GM18907 (cell line): Measurements from ENCODE around the gene DRC7.
"Not testable (repeated sequence)": the region's sequence is repeated elsewhere in the genome, so short reads cannot be mapped to it uniquely, and the experiment has no call there.

Experiments
- ATAC-seq: cut with Tn5 transposase; IDR thresholded peaks from one replicate; pipeline ENCODE4 v1.9.1; 2021; ENCODE audit warnings: mild to moderate bottlenecking, moderate library complexity; ENCODE audit not compliant: unreplicated experiment

Gene DRC7

DNA sequence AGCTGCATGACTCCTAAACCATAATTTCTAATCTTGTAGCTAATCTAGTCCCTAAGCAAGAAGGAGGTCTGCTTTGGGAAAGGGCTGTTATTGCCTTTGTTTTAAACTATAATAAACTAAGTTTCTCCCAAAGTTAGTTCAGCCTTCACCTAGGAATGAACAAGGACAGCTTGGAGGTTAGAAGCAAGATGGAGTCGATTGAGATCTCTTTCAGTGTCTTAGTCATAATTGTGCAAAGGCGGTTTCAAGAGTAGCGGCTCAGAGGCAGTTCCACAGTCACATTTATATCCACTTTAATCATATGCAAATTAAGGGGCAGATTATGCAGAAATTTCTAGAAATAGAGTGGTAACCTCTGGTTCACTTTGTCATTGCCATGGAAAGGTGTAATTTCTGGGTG lies 17.4 kb downstream of the DRC7 start:
- no peak for ATAC-seq

DNA sequence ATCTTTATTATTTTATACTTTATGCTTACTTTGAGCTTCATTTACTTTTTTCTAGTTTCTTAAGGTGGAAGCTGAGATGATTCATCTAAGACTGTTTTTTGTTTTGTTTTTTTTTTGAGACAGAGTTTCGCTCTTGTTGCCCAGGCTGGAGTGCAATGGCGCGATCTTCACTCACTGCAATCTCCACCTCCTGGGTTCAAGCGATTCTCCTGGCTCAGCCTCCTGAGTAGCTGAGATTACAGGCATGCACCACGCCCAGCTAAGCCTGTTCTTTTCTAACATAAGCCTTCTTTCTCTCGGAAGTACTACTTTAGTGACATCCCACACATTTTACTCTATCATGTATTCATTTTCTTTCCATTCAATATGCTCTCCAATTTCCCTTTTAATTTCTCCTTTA lies 18.0 kb downstream of the DRC7 start:
- ATAC-seq = not testable (repeated sequence)

DNA sequence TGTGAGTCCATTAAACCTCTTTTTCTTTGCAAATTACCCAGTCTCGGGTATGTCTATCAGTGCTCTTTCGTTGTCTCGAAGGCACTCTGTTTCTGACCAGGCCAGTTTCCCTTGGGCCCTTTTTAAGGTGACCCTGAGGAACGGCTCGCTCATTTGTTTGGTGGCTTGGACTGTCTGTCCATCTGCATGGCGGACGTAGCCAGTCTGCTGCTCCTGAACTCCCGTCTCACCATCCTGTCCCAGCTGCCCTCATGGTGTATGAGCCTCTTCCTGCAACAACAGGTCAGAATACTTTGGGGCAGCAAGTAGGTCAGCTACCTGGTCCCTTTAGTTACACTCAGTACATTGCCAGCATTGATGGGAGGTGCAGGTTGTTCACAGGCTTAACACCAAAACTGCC lies 19.0 kb downstream of the DRC7 start:
- ATAC-seq = no peak

DNA sequence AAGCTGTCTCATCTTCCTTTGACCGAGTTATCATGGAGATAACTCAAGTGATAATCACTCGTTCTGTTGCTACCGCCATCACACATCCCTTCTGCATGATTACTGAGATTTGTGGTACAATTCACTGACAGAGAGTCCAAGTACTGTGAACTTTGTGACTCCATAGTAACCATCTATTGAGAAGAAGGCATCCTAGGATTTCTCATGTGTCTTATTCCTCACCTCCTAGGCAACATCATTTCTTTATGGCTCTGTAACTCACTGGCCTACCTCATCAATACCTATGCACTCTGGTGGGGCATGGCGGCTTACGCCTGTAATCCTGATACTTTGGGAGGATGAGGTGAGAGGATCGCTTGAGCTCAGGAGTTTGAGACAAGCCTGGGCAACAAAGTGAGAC lies 19.4 kb downstream of the DRC7 start:
- ATAC-seq = no peak

DNA sequence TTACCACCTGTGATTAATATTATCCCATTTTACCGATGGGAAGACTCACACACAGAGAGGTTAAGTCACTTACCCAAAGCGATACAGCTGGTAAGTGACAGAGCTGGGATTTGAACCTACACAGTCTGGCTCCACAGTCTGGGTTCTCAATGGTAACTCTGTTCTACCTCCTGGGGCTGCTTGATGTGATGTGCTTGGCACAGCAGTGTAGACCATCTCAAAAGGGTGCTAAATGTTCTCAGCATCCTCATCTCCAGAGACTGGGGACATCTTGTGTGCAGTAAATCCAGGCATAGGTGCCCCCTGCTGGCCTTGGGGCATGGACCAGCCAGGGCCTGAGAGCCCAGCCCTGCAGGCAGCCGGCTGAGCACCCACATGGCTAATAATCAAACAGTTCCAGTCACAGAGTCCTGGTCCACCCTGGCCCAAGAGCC lies 25.6 kb downstream of the DRC7 start:
- no peak for ATAC-seq

DNA sequence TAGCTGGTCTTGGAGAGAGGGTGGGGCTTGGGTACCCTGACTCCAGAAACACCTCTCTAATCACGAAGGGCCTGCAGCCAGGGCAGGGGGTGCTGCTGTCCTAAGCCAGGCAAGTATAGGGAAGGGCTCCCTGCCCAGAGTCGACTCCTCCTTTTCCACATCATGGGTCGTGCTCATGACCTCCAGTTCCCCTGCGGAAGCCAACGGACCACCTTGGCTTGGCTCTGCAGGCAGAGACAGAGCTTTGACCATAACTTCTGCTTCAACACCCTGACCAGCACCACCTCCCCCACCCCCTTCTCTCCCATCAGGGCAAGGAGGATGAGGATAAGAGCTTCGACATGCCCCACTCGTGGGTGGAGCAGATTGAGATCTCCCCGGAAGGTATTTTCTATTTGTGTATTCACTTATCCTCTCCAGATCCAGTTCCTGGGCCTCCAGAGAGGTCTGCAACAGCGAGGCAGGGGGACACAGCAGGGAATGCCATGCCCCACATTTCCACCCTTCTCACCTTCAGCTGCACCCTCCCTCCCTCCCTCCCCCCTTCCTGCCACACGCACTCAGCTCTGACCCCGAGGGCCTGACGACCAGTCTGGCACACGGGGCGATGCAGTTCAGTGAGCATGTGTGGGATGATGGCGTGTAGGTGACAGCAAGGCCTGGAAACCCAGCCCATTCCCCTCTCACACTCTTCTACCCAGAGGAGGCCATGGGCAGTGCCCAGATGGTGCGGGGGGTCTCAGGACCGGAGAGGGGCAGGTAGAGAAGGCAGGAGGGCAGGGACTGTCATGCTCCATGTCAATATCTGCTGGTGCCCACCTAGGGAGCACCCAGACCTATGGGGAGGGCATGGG lies 27.0 kb downstream of the DRC7 start:
- ATAC-seq = no peak

DNA sequence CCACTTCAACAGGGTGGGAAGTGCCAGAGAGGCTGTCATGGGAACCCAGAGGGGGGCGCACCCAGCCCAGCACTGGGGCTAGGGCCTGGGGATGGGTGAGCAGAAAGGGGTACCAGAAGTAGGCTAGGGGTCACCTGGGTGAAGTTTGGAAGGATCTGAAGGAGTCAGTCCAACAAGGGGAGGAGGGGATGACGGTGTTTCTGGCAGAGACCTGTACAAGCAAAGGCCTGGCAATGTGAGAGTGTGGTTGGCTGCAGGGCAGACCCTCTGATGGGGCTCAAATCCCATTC lies 27.5 kb downstream of the DRC7 start:
- ATAC-seq = no peak

DNA sequence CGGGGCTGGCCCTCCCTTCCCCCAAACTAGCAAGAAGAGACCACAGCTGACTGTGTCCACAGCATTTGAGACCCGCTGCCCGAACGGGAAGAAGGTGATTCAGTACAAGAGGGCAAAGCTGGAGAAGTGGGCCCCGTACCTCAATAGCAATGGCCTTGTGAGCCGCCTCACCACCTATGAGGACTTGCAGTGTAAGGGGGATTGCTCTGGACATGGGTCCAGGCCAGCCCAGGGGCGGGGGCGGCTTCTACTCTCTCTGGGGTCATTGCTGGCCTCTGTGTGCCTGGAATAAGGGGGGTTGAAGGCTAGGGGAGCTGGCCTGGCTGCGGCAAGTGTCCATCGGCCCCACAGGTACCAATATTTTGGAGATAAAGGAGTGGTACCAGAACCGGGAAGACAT lies 28.0 kb downstream of the DRC7 start:
- ATAC-seq = no peak

DNA sequence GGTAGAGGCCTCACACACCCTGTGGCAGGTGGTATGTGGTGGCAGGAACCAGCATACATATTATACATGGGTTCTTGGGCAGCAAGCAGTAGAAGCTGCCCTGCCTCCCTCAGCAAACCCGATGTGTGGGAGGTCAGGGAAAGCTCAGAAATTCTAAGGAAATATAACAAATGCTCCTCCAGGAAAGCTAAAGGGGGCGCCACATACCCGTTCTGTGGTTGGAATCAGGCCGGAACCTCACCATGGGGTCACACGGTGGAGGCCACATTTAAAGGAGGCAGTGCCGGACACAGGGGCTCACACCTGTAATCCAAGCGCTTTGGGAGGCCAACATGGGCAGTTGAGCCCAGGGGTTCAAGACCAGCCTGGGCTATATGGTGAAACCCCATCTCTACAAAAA lies 28.6 kb downstream of the DRC7 start:
- ATAC-seq = no peak

DNA sequence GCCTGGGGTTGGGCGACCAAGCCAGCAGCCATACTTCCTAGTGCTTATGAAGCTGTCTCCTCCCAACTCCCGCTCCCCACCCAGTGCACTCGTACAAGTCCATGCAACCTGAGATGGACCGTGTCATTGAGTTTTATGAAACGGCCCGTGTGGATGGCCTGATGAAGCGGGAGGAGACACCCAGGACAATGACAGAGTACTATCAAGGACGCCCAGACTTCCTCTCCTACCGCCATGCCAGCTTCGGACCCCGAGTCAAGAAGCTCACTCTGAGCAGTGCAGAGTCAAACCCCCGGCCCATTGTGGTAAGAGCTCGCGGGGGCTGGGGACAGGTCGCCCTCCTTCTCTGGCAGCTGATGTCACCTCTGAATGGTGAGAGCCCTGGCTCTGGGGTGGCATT lies 29.9 kb downstream of the DRC7 start:
- ATAC-seq = no peak

DNA sequence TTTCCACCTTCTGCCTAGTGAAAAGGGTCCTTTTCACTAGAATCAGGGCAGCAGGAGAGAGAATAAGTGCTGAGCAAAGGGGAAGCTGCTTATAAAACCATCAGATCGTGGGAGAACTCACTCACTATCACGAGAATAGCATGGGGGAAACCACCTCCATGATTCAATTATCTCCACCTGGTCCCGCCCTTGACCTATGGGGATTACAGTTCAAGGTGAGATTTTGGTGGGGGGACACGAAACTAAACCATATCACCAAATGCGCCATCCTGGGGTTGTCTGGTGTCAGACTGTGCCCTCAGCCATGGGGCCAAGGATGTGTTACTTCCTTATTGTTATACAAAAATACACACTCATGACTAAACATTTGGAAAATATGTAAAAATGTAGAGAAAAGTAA lies 30.5 kb downstream of the DRC7 start:
- no peak for ATAC-seq

DNA sequence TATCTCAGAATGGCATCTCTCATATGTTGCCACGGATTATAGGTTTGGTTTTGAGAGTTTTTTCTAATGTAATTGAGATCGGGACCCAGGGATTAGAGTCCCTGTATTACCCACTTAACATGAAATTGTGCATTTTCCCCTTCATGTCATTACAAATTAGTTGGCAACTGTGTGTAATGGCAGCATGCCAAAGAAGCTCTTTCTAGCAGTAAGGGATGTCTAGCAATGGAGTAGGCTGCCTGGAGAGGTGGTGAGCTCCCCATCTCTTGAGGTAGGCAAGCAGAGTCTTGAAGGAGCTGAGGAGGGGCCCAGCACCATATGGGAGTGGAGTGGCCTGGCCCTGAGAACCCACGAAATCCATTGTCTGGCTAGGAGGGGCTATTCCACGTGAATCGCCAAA lies 30.9 kb downstream of the DRC7 start:
- ATAC-seq = no peak

DNA sequence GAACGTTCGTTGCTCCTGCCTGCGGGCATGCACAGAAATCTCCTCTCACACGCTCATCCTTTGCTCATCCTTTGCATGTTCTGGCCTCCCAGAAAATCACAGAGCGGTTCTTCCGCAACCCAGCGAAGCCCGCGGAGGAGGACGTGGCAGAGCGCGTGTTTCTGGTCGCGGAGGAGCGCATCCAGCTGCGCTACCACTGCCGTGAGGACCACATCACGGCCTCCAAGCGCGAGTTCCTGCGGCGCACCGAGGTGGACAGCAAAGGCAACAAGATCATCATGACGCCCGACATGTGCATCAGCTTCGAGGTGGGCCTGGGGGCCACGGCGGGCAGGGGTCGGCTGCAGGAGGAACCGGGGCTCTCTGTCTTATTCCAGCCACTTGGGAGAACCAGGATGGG lies 31.4 kb downstream of the DRC7 start:
- ATAC-seq = no peak

DNA sequence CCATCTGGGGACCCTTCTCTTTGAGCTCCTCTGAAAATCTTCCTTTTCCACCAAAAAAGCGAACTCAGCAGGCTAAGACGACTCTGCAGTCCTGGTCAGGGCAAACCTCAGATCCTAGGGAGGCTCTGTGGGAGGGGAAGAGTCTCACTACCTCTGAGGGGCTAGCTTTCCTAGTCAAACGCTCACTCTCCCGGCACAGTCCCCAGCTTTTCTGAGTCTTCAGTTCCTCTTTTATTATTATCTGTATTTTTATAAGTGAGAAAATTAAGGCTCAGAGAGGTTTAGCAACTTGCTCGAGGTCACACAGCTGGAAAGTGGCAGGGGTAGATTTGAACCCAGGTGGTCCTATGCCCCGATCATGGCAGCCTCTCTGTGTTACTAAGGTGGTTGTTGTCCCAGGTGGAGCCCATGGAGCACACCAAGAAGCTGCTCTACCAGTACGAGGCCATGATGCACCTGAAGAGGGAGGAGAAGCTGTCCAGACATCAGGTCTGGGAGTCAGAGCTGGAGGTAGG lies 31.9 kb downstream of the DRC7 start:
- ATAC-seq = no peak

DNA sequence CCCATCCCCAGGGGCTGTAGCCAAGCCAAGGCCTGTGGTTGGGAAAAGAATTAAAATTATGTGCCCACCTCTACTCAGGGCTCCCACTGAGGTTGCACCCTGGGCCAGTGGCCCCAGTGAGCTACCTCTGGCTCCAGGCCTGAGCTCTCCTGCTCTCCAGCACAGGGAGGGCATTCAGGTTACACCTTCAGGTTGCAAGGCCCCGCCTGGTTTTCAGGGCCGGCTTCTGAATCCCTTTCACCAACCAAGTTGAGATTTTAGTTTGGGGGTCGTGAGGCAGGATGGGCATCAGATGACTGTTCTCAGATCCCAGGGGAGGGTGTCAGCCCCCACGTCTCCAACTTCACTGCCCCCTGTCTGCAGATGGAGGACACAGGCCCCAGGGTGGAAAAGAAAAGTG lies 33.0 kb downstream of the DRC7 start:
- no peak for ATAC-seq

DNA sequence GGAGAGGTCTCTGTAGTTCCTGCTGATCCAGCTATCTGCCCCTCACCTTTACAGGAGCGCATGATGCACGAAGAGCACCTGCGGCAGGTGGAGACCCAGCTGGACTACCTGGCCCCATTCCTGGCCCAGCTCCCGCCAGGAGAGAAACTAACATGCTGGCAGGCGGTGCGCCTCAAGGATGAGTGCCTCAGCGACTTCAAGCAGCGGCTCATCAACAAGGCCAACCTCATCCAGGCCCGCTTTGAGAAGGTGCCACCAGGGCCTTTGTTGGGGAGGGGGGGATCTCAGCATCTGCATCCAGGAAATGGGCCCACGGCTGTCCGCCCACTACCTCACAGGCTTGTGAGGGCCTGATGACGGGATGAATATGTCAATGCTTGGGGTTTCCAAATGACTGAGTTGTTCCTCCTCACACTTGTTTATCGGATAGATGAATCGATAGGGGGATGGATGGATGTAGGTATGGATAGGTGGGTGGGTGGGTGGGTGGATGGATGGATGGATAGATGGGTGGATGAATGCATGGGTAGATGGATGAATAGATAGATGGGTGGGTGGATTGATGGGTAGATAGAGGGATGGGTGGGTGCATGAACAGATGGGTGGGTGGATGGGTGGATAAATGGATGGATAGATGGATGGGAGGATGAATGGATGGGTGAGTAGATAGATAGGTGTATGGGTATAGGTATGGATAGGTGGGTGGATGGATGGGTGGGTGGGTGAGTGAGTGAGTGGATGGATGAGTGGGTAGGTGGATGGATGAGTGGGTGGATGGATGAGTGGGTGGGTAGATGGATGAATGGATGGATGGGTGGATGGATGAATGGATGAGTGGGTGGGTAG lies 34.0 kb downstream of the DRC7 start:
- no peak for ATAC-seq

DNA sequence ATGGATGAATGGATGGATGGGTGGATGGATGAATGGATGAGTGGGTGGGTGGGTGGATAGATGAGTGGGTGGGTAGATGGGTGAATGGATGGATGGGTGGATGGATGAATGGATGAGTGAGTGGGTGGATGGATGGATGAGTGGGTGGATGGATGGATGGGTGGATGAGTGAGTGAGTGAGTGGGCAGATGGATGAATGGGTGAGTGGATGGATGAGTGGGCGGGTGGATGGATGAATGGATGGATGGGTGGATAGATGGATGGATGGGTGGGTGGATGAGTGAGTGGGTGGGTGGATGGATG lies 34.5 kb downstream of the DRC7 start:
- ATAC-seq = no peak

DNA sequence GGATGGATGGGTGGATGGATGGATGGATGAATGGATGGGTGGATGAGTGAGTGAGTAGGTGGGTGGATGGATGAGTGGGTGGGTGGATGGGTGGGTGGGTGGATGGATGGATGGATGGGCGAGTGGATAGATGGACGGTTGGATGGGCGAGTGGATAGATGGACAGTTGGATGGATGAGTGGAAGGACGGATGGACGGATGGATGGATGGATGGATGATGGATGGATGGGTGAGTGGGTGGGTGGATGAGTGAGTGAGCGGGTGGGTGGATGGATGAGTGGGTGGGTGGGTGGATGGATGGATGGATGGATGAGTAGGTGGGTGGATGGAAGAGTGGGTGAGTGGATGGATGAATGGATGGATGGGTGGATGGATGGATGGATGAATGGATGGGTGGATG lies 35.2 kb downstream of the DRC7 start:
- ATAC-seq = not testable (repeated sequence)

DNA sequence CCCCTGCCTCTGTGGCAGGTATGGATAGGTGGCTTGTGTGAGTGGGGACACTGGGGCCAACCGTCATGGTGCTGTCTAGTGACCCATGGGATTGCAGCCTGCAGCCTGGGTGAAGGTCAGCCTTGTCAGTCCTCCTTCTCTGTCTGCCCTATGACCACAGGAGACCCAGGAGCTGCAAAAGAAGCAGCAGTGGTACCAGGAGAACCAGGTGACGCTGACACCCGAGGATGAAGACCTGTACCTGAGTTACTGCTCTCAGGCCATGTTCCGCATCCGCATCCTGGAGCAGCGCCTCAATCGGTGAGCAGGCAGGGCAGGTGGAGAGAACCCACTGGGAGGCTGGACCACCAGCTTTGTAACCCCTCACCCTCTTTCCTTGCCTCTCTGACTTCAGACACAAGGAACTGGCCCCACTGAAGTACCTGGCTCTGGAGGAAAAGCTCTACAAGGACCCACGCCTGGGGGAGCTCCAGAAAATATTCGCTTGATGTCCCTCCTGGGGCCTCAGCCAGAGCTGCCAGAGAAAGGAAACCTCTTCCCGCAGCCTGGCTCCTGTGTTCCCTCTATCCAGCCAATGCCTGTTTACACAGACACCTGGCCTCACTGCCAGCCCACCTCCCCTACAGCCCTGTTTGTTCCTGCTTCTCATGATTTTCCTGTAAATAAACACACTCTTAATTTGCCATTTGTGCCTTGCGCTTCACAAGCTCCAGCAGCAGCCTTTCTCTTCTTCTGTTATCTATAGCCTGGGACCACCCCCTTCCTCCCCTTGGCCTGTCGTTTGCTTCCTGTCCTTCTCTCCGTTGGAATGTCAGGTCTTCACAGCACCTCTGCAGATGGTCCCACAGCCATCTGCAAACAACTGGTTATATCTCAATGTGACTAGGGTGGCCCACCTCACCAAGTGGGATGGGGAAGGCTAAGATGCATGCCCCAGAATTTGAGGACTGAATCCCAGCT lies 36.4 kb downstream of the DRC7 start:
- no peak for ATAC-seq

DNA sequence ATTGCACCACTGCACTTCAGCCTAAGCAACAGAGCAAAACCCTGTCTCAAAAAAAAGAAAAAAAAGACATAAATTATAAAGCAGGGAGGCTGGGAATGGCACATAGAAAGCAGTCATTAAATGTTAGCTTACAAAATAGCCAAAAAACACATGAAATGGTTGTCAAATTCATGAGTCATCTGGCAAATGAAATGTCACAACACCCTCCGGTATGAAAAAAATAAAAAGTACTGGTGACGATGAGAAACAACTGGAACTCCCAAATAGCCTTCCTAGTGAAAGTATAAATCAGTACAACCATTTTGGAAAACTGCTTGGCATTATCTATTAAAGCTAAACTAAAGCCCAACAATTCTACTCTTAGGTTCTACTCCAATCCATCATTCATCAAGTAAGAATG lies 37.4 kb downstream of the DRC7 start:
- no peak for ATAC-seq

DNA sequence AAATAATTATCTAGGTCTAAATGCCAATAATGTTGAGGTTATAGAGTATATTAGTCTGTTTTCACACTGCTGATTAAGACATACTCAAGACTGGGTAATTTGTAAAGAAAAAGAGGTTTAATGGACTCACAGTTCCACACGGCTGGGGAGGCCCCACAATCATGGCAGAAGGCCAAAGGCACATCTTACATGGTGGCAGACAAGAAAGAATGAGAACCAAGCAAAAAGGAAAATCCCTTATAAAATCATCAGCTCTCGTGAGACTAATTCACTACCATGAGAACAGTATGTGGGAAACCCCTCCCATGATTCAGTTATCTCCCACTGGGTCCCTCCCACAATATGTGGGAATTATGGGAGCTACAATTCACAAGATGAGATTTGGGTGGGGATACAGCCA lies 38.1 kb downstream of the DRC7 start:
- no peak for ATAC-seq
